ENCODE data around the gene DST.

Gene DST

DNA sequence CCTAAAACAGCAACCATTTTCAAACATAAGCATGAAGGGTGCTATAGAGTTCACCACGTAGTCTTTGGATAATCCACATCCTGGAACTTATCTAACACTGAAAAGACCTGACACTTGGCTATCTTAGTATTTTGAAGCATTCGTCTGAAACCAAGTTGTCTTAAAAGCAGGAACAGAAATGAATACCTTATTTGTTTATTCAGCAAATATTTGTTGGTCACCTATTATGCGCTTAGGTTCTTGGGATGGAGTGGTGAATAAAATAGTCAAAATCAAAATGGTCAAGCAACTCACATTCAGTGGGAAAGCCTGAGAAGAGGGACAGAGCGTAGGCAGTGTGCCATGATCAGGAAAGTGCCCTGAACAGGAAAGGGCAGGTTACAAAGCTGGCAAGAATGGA is 206.9 kb downstream of the DST start:
- DNase-seq (ENCODE audit: low read depth, low spot score) = no peak
- no peak overlapping the region for H3K4me3 ChIP-seq (ENCODE audit: low read depth, low read length)
- TF ChIP-seq, protein P1, sequence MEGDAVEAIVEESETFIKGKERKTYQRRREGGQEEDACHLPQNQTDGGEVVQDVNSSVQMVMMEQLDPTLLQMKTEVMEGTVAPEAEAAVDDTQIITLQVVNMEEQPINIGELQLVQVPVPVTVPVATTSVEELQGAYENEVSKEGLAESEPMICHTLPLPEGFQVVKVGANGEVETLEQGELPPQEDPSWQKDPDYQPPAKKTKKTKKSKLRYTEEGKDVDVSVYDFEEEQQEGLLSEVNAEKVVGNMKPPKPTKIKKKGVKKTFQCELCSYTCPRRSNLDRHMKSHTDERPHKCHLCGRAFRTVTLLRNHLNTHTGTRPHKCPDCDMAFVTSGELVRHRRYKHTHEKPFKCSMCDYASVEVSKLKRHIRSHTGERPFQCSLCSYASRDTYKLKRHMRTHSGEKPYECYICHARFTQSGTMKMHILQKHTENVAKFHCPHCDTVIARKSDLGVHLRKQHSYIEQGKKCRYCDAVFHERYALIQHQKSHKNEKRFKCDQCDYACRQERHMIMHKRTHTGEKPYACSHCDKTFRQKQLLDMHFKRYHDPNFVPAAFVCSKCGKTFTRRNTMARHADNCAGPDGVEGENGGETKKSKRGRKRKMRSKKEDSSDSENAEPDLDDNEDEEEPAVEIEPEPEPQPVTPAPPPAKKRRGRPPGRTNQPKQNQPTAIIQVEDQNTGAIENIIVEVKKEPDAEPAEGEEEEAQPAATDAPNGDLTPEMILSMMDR (IDR thresholded peaks at IDR 0.05; ENCODE audit: low read depth, low read length) = no peak
- in situ Hi-C loops (cut with HindIII; ENCODE audit: low sequenced_read_pairs) = no loop called here

DNA sequence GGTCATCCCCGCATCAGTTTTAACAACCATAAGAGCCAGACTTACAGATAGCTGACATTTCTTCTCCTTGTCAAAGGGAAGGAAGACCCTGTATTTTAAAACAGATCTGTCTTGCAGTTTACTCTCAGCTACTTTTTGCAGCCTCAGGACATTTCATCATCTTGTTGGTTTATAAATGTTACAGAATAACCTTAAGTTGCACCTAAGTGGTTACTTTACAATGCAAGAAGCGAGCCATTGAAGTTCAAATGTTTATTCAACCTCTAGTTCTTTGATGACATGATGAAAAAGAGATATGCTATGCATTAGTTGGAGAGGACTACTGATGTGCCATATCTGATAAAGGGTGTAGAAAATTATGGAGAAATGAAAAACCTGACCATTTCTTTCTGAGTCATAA is 207.4 kb downstream of the DST start:
- no peak overlapping the region for H3K4me3 ChIP-seq (ENCODE audit: low read depth, low read length)
- DNase-seq (ENCODE audit: low read depth, low spot score) = no peak
- in situ Hi-C loops (cut with HindIII; ENCODE audit: low sequenced_read_pairs) = no loop called here
- TF ChIP-seq, protein P1 (IDR thresholded peaks at IDR 0.05; ENCODE audit: low read depth, low read length) = no peak

DNA sequence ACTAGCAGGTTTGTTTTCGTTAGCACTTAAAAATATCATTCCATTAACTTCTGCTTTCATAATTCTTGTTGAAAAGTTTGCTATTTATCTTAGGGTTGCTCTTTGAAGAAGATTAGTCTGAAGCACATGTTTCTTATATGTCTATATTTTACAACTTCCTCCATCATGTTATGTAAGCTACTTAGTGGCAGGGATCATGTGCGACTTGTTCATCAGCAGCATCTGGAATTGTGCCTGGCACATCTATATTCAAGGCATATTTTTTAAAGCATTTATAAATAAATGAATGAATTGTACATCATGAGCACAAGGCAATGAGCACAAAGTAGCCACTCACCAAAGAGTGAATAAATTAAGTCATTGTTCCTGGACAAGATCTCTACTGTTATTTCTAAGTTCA is 208.1 kb downstream of the DST start:
- TF ChIP-seq, protein P1 (IDR thresholded peaks at IDR 0.05; ENCODE audit: low read depth, low read length) = no peak
- no peak for DNase-seq (ENCODE audit: low read depth, low spot score)
- H3K4me3 ChIP-seq (ENCODE audit: low read depth, low read length) = no peak overlapping the region
- in situ Hi-C loops (cut with HindIII; ENCODE audit: low sequenced_read_pairs) = no loop called here

DNA sequence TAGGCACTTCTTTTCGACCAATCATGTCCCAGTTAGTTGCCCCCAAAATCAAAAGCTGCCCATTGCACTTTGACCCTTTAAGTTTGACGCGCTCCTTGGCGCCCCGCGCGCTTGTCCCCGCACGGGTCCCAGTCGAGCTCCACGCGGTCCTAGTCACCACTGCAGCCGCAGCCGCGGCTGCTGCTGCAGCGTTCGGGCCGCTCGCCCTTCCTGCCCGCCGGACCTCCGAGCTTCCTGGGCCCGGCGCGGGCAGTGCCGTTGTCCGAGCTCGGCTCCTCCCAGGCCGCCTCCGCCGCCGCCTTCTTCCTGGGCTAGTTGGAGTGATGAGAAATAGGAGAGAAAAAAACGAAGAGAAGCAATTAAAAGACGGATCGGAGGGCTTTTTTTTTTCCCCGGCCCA is 209.6 kb downstream of the DST start:
- TF ChIP-seq, protein P1 (IDR thresholded peaks at IDR 0.05; ENCODE audit: low read depth, low read length) = no peak
- no peak for DNase-seq (ENCODE audit: low read depth, low spot score)
- in situ Hi-C loops (cut with HindIII; ENCODE audit: low sequenced_read_pairs) = no loop called here
- no peak overlapping the region for H3K4me3 ChIP-seq (ENCODE audit: low read depth, low read length)

DNA sequence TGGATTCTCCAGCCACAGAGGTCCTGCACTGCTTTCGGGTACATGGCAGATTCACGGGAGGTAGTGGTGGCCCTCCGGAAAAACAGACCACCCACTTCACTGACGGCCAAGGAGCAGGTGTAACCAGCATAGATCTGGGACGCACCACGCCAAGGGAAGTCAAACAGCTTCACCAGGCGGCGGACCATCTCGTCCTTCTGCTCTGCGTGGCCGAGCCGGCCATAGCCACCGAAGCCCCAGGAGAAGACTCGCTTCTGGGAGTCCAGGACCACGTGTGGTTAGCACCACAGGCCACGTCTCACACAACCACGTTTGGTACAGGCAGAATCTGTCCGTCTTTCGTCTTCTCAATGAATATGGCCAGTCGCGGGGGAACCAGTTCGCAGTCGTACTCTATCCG is 210.5 kb downstream of the DST start:
- no peak overlapping the region for H3K4me3 ChIP-seq (ENCODE audit: low read depth, low read length)
- TF ChIP-seq, protein P1 (IDR thresholded peaks at IDR 0.05; ENCODE audit: low read depth, low read length) = no peak
- no peak for DNase-seq (ENCODE audit: low read depth, low spot score)
- in situ Hi-C loops (cut with HindIII; ENCODE audit: low sequenced_read_pairs) = no loop called here

DNA sequence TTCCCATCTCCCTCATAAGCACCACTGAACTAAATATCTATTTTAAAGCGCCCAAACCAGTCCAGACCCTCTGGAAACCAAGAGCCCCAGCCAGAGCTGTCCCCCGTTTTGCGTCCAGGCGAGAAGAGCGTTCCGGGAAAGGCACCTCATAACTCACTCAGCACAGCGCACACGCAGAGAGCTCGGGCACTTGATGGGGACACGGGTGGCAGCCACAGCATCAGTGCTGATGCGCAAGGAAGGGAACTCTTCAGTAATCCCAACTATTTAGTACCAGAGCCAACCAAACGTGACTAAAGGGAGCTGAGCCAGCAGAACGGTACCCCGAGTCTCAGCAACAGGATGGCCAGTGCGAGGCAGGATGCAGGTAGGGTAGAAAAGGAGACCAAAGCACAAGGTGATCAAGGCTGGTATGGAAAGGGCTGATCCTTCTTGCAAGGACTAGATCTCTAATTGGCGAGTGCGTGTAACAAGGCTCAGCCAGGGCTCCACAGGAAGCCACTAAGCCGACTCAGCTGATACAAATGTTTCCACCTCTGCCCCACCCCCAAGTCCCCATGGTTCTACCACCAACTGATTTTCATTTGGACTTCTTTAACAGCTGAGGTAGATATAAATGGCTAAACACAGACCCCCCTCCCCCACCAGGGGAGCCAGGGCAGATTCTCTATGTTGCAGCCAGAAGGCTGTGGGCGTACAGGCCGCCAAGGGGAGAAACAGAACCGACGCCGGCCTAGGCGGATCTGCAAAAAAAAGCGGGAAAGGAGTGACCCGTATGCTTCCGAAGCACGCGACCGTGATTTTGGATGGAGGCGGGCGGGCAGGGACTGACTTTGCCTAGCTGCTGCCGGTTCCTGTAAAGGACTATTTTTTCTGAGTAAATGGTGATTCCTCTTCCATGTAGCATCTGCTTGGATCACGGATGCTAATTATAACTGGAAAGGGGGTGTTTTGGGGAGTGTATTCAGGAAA is 211.8 kb downstream of the DST start:
- in situ Hi-C loops (cut with HindIII; ENCODE audit: low sequenced_read_pairs) = no loop called here
- no peak for DNase-seq (ENCODE audit: low read depth, low spot score)
- no peak overlapping the region for H3K4me3 ChIP-seq (ENCODE audit: low read depth, low read length)
- TF ChIP-seq, protein P1 (IDR thresholded peaks at IDR 0.05; ENCODE audit: low read depth, low read length) = no peak
